ENCODE measurements around the gene C9orf57.
"Not testable (repeated sequence)": the region's sequence is repeated elsewhere in the genome, so short reads cannot be mapped to it uniquely, and the experiment has no call there.

C9orf57 gene, protein sequence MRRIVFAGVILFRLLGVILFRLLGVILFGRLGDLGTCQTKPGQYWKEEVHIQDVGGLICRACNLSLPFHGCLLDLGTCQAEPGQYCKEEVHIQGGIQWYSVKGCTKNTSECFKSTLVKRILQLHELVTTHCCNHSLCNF

GRCh38 chr9:72060513-72060912, at the start of gene C9orf57:
Gene C9orf57 (minus strand): TSS chr9:72060613. CDS start chr9:72059331, 1,282 bp downstream.
- H3K4me3 ChIP-seq (ENCODE audit: low read depth, low read length), result no peak within 1 kb of the TSS
- ChIA-PET CTCF (no interaction called here), POLR2A (no interaction called here)
- DNase-seq (ENCODE audit: low read depth, low spot score), result no peak
- no peak for TF ChIP-seq CTCF (IDR thresholded peaks at IDR 0.05; ENCODE audit: insufficient read depth, low read length, missing control alignments)

- POLR2A ChIA-PET, result no interaction called here
- TF ChIP-seq CTCF (IDR thresholded peaks at IDR 0.05; ENCODE audit: insufficient read depth, low read length, missing control alignments), result no peak
- DNase-seq (ENCODE audit: low read depth, low spot score), result no peak
Observed at GRCh38 chr9:72102520-72102919, 42.1 kb upstream of the C9orf57 start.

GRCh38 chr9:72095520-72095919, 35.1 kb upstream of the C9orf57 start:
- CTCF ChIA-PET, result not testable (repeated sequence)

More at GRCh38 chr9:72102520-72102919, 42.1 kb upstream of the C9orf57 start:
- H3K4me3 ChIP-seq (ENCODE audit: low read depth, low read length), result no peak overlapping the region
- CTCF ChIA-PET, result no interaction called here

GRCh38 chr9:72092820-72093219, 32.4 kb upstream of the C9orf57 start:
- POLR2A ChIA-PET, result no interaction called here
- CTCF ChIA-PET, result no interaction called here
- TF ChIP-seq CTCF (IDR thresholded peaks at IDR 0.05; ENCODE audit: insufficient read depth, low read length, missing control alignments), result no peak

More at GRCh38 chr9:72095520-72095919, 35.1 kb upstream of the C9orf57 start:
- POLR2A ChIA-PET; H3K4me3 ChIP-seq (ENCODE audit: low read depth, low read length); DNase-seq (ENCODE audit: low read depth, low spot score): not testable (repeated sequence)

DNA sequence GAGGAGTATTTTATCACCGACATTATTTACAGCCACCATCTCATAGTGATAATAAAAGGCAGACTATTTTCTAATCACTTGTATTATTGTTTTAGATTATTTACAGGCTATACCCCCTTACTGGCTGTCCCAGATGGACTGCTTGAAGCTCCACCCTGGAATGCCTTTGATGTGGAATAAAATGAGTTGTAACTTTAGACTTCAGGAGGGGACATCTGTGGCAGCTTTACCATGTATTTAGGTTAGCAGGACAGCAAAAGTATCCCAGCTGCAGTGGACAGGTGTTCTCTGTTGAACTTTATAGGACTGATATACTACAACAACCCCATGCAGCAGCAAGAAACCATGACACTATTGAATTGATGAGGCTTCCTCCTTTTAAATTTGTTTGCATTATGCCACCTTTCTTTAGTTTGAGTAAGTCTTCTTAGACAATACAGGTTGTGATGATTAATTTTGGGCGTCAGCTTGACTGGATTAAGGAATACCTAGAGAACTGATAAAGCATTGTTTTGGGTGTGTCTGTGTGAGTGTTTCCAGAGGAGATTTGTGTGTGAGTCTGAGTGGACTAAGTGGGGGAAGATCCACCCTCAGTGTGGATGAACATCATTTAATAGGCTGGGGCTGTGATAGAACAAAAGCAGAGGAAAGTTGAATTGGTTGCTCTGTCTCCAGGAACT, 29.2 kb upstream of the C9orf57 start:
- CTCF ChIA-PET, result no interaction called here
- no peak for DNase-seq (ENCODE audit: low read depth, low spot score)
- POLR2A ChIA-PET, result no interaction called here
- no peak for TF ChIP-seq CTCF (IDR thresholded peaks at IDR 0.05; ENCODE audit: insufficient read depth, low read length, missing control alignments)
- H3K4me3 ChIP-seq (ENCODE audit: low read depth, low read length), result no peak overlapping the region

More at GRCh38 chr9:72092820-72093219, 32.4 kb upstream of the C9orf57 start:
- DNase-seq (ENCODE audit: low read depth, low spot score), result no peak
- no peak overlapping the region for H3K4me3 ChIP-seq (ENCODE audit: low read depth, low read length)

- DNase-seq (ENCODE audit: low read depth, low spot score), result no peak
- CTCF ChIA-PET, result no interaction called here
- no peak for TF ChIP-seq CTCF (IDR thresholded peaks at IDR 0.05; ENCODE audit: insufficient read depth, low read length, missing control alignments)
- POLR2A ChIA-PET, result no interaction called here
- no peak overlapping the region for H3K4me3 ChIP-seq (ENCODE audit: low read depth, low read length)
Observed at GRCh38 chr9:72082536-72082935, 22.1 kb upstream of the C9orf57 start.

DNA sequence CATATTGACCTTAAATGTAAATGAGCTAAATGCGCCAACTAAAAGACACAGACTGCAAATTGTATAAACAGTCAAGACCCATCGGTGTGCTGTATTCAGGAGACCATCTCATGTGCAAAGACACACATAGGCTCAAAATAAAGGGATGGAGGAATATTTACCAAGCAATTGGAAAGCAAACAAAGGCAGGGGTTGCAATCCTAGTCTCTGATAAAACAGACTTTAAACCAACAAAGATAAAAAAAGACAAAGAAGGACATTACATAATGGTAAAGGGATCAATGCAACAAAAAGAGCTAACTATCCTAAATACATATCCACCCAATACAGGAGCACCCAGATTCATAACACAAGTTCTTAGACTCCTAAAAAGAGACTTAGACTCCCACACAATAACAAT, 14.3 kb upstream of the C9orf57 start:
- DNase-seq (ENCODE audit: low read depth, low spot score); POLR2A ChIA-PET; CTCF ChIA-PET; H3K4me3 ChIP-seq (ENCODE audit: low read depth, low read length): not testable (repeated sequence)

All from AG04449 (cell line).